T-cell (primary cell): ENCODE data around the gene ALDH5A1. TPM values are rescaled to one million over a fixed set of nuclear protein-coding genes. Genes with fewer than 3 reads are reported as not detected.

Experiments used
- ATAC-seq, 4 experiments: fragments of 200-7000 bp in 3 of 4; fragments of 150-1000 bp in 1 of 4; cut with Tn5 transposase; replicated peaks in 1 of 4; 1 replicate in 3 of 4; 2 replicates in 1 of 4; pipeline ENCODE4 v1.10.0; 2021; ENCODE audit warnings: moderate library complexity in 3 of 4, mild to moderate bottlenecking in 2 of 4, moderate number of reproducible peaks in 1 of 4
- CTCF ChIA-PET, 2 donors: fragments of 300-600 bp; sonication (Branson Sonifier 250); formaldehyde crosslinking; loops; one replicate each; lab custom pipeline; 2022; ENCODE audit warnings: antibody characterized with exemption in 2 of 2; lab: Charles Lee
- POLR2A ChIA-PET, 2 donors: fragments of 300-600 bp; sonication (Branson Sonifier 250); formaldehyde crosslinking; loops; one replicate each; lab custom pipeline; 2022; ENCODE audit warnings: antibody characterized with exemption in 2 of 2; lab: Charles Lee
- DNase-seq, 35 experiments: peaks; one replicate each; pipeline versions ENCODE4 v3.0.0 to v3.0.0-alpha.2; 2013 to 2023
- H3K27ac ChIP-seq: one replicate; pipeline ENCODE4 v1.5.1; 2013; ENCODE audit warnings: low read length
- H3K27me3 ChIP-seq, 2 experiments: replicated peaks in 1 of 2; 1 replicate in 1 of 2; 2 replicates in 1 of 2; pipeline versions ENCODE4 v1.6.1 to v1.7.0; 2013; ENCODE audit warnings: low read length in 1 of 2, mixed read lengths in 1 of 2; ENCODE audit not compliant: control insufficient read depth in 2 of 2, insufficient read depth in 2 of 2; ENCODE audit errors: extremely low read depth in 1 of 2
- H3K36me3 ChIP-seq, 2 donors: 1 replicate in 1 of 2; 2 replicates in 1 of 2; pipeline versions ENCODE4 v1.6.1 to v1.7.0; 2013; ENCODE audit warnings: low read length in 1 of 2; ENCODE audit not compliant: control insufficient read depth in 2 of 2, insufficient read depth in 1 of 2; ENCODE audit errors: extremely low read depth in 1 of 2
- H3K4me1 ChIP-seq, 2 experiments: 1 replicate in 1 of 2; 2 replicates in 1 of 2; pipeline versions ENCODE4 v1.6.1 to v1.7.0; 2013; ENCODE audit warnings: low read length in 2 of 2, mixed read lengths in 1 of 2; ENCODE audit not compliant: insufficient read depth in 2 of 2, control insufficient read depth in 1 of 2; ENCODE audit errors: extremely low read depth in 1 of 2
- H3K4me3 ChIP-seq, 2 donors: 1 replicate in 1 of 2; 2 replicates in 1 of 2; pipeline versions ENCODE4 v1.5.1 to v1.7.0; 2013; ENCODE audit warnings: mild to moderate bottlenecking in 2 of 2, low read length in 1 of 2, moderate library complexity in 1 of 2; ENCODE audit not compliant: control insufficient read depth in 1 of 2; ENCODE audit errors: extremely low read depth in 1 of 2
- H3K9me3 ChIP-seq: 2 replicates; pipeline ENCODE4 v1.7.0; 2013
- H3K27ac Mint-ChIP-seq, 2 donors: one replicate each; pipeline ENCODE4 v1.8.0; 2020 to 2021; ENCODE audit warnings: mild to moderate bottlenecking in 2 of 2, mixed read lengths in 2 of 2
- H3K27me3 Mint-ChIP-seq, 2 donors: one replicate each; pipeline ENCODE4 v1.8.0; 2021 to 2022; ENCODE audit warnings: mixed read lengths in 2 of 2
- H3K36me3 Mint-ChIP-seq: one replicate; pipeline ENCODE4 v1.8.0; 2021; ENCODE audit warnings: mixed read lengths
- H3K4me1 Mint-ChIP-seq, 3 donors: one replicate each; pipeline ENCODE4 v1.8.0; 2020 to 2022; ENCODE audit warnings: mixed read lengths in 3 of 3, mild to moderate bottlenecking in 1 of 3
- H3K4me3 Mint-ChIP-seq, 3 donors: one replicate each; pipeline ENCODE4 v1.8.0; 2020 to 2022; ENCODE audit warnings: mild to moderate bottlenecking in 3 of 3, mixed read lengths in 3 of 3, moderate library complexity in 3 of 3
- H3K9me3 Mint-ChIP-seq, 3 donors: one replicate each; pipeline ENCODE4 v1.8.0; 2020 to 2022; ENCODE audit warnings: mixed read lengths in 3 of 3
- WGBS: methylation state at CpG from one replicate; pipeline ENCODE4 v1.1.5; 2013; ENCODE audit warnings: missing lambda C conversion rate; ENCODE audit not compliant: insufficient coverage; 5-methylcytosine and 5-hydroxymethylcytosine counted together
- total RNA-seq, 35 experiments: library from RNA in 6 of 35; stranded (reverse) in 6 of 35; fragments of 120-200 nt in 1 of 35; gene quantifications; one replicate each; pipeline versions ENCODE4 v1.2.1 to v1.2.4 and lab custom pipeline; 2013 to 2026

The ALDH5A1 gene
- total RNA-seq, 5 donors from 2014 or later (not counting 1 experiment from before 2014, with no cell fraction given) = 4.8 to 15.2 (median 11.7) TPM

DNA sequence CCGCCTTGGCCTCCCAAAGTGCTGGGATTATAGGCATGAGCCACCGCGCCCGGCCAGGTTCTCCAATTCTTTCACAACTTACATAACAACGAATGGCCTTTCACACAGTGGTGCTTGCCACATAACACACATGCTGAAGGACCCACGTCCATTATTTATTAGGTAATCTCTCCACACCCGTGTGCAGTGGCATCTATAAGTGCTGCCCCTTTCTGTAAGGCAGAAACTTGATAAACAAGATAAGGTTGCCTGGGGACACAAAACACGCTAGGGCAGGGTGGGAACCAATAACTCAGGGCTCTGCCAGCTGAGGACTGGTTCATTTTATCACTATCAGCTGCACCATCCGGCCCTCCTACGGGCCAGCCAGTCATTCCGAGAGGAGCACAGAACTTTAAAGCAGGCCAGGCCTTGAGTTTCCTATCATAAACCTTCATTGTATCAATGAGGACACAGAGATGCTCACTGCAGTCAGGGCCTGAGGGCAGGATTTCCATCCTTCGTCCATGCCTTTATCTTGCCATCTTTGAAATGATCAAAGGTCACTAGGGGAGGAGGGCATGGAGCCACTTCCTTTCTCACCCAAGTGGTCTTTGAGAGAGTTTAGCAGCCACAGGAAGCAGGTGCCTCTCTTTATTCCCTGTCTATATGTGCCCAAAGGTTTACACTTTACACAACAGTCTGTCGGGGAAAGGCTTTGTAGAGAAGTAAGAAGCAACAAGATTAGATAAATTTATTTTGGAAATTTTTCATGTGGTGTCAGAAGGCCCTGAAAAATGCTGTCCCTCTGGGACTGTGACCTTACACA is 43.0 kb upstream of the ALDH5A1 start:
- H3K27me3 Mint-ChIP-seq = no peaks in the 10 kb centered on the region
- H3K4me1 Mint-ChIP-seq = no peaks in the 10 kb centered on the region
- H3K27me3 ChIP-seq = no peaks in the 10 kb centered on the region
- ChIA-PET CTCF (interaction anchor here in 1 of 2 donors (0.7 kb wide), 1 partner anchor 49 kb away, joined by 4 read pairs; no protein-coding TSS in a partner anchor), POLR2A (no interaction called here)
- H3K9me3 Mint-ChIP-seq = no peaks in the 10 kb centered on the region
- no peak overlapping the region for H3K27ac Mint-ChIP-seq
- H3K36me3 ChIP-seq = no peaks in the 10 kb centered on the region
- H3K4me3 Mint-ChIP-seq = no peak overlapping the region
- no peaks in the 10 kb centered on the region for H3K9me3 ChIP-seq
- H3K27ac ChIP-seq = no peak overlapping the region
- WGBS = 75% methylated on average over 8 of the region's 13 CpGs
- DNase-seq (no peak), ATAC-seq (no peak)
- no peaks in the 10 kb centered on the region for H3K36me3 Mint-ChIP-seq
- H3K4me3 ChIP-seq = no peak overlapping the region
- no peaks in the 10 kb centered on the region for H3K4me1 ChIP-seq

DNA sequence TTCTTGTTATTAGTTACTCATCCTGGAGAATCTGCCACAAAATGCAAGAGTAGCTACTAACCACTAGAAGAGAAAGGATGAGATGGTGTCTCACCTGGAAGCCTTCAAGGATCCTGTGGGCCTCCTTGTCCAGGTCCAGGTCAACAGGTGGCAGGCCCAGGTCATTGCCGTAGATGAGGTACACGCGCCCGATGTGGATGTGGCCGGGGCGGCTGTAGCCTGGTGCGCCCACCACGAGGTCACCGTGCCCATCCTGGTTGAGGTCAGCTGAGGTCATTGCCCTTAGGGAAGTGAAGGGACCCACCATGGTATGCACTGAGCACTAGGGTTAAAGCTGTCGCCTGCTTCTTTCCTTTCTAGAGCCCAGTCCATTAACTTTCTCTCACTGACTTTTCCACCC is 40.8 kb upstream of the ALDH5A1 start:
- Histone ChIP-seq H3K27me3 (no peaks in the 10 kb centered on the region), H3K36me3 (no peaks in the 10 kb centered on the region), H3K4me1 (no peaks in the 10 kb centered on the region), H3K27ac (no peak overlapping the region), H3K9me3 (no peaks in the 10 kb centered on the region), H3K4me3 (no peak overlapping the region)
- Mint-ChIP-seq H3K27ac (no peak overlapping the region), H3K4me3 (no peak overlapping the region), H3K9me3 (no peaks in the 10 kb centered on the region), H3K36me3 (no peaks in the 10 kb centered on the region), H3K27me3 (no peaks in the 10 kb centered on the region), H3K4me1 (no peaks in the 10 kb centered on the region)
- POLR2A ChIA-PET = no interaction called here
- CTCF ChIA-PET = no interaction called here
- DNase-seq = no peak
- 92% methylated on average over 9 of the region's 10 CpGs for WGBS
- ATAC-seq = no peak

DNA sequence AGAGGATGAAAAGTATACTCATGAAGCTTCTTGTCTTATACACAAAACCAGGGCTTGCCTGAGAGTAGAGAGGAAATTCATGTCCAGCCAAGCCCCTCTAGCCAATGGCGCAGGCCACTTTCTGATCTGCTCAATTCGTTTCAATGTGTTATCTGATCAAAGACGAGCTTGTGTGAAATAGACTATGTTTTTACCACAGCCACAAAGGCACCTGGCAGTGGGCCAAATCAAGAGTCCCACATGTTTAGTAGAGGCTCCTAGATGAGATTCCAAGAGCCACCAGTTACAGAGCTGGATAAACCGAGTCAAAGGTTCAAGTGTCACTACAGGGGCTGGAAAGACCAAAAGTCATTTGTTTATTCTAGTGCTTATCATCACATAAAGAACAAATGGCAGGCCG is 40.3 kb upstream of the ALDH5A1 start:
- Mint-ChIP-seq H3K36me3 (no peaks in the 10 kb centered on the region), H3K27ac (no peak overlapping the region), H3K4me1 (no peaks in the 10 kb centered on the region), H3K27me3 (no peaks in the 10 kb centered on the region), H3K9me3 (no peaks in the 10 kb centered on the region), H3K4me3 (no peak overlapping the region)
- POLR2A ChIA-PET = no interaction called here
- H3K36me3 ChIP-seq = no peaks in the 10 kb centered on the region
- CTCF ChIA-PET = no interaction called here
- WGBS = 62% methylated on average over 5 of the region's 5 CpGs
- no peak overlapping the region for H3K4me3 ChIP-seq
- no peaks in the 10 kb centered on the region for H3K9me3 ChIP-seq
- H3K27ac ChIP-seq = no peak overlapping the region
- H3K4me1 ChIP-seq = no peaks in the 10 kb centered on the region
- DNase-seq = no peak
- H3K27me3 ChIP-seq = no peaks in the 10 kb centered on the region
- no peak for ATAC-seq

DNA sequence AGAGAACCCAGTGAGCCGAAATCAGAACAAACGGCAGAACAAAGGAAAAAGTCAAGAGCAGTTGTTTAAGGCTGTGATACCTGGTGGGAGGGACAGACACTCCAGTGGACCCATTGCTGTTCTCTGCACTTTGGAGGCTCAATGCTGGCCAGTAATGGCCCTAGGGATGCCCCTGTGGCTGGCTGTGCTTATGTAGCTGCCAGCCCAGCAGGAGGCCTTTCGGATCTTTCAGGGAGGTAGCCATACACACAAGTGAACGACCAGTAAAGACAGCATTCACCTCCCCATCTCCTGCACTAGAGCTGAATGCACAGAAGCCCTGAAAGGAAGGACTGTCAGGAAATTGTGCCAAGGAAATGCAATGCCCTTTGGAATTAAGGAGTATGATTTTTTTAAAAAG is 39.7 kb upstream of the ALDH5A1 start:
- ChIA-PET CTCF (no interaction called here), POLR2A (no interaction called here)
- Mint-ChIP-seq H3K4me3 (no peak overlapping the region), H3K27me3 (no peaks in the 10 kb centered on the region), H3K4me1 (no peaks in the 10 kb centered on the region), H3K9me3 (no peaks in the 10 kb centered on the region), H3K27ac (no peak overlapping the region), H3K36me3 (no peaks in the 10 kb centered on the region)
- Histone ChIP-seq H3K4me3 (no peak overlapping the region), H3K27me3 (no peaks in the 10 kb centered on the region), H3K9me3 (no peaks in the 10 kb centered on the region), H3K36me3 (no peaks in the 10 kb centered on the region), H3K4me1 (no peaks in the 10 kb centered on the region), H3K27ac (no peak overlapping the region)
- ATAC-seq = no peak
- DNase-seq = no peak
- 95% methylated on average over 2 of the region's 4 CpGs for whole genome bisulfite sequencing

DNA sequence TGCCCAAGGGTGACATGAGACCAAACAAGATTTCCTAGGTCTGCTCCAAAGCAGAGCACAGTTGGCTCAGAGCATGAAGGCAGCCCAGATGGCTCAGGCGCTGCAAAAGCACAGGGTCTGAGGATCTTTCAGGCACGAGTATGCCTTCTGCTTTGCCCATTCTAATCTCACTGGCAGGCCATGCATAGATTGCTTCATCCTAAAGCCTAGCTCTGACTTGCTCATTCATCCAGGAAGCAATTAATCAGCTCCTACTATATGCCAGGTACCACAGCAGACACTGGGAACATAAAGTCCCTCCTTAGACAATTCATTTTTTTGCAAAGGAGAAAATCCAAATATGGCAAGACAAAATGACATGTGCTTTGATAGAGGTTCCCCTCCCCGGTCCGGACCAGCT is 36.6 kb upstream of the ALDH5A1 start:
- Histone ChIP-seq H3K27ac (no peak overlapping the region), H3K27me3 (no peaks in the 10 kb centered on the region), H3K4me3 (no peak overlapping the region), H3K4me1 (no peaks in the 10 kb centered on the region), H3K9me3 (no peaks in the 10 kb centered on the region), H3K36me3 (no peaks in the 10 kb centered on the region)
- CTCF ChIA-PET = interaction anchor here in 1 of 2 donors (0.5 kb wide), 1 partner anchor 791 kb away, joined by 3 read pairs; no protein-coding TSS in a partner anchor
- Mint-ChIP-seq H3K4me3 (no peak overlapping the region), H3K27ac (no peak overlapping the region), H3K9me3 (no peaks in the 10 kb centered on the region), H3K36me3 (no peaks in the 10 kb centered on the region), H3K27me3 (no peaks in the 10 kb centered on the region), H3K4me1 (no peaks in the 10 kb centered on the region)
- DNase-seq (no peak), ATAC-seq (no peak)
- WGBS = 75% methylated on average over 3 of the region's 4 CpGs
- POLR2A ChIA-PET = no interaction called here

DNA sequence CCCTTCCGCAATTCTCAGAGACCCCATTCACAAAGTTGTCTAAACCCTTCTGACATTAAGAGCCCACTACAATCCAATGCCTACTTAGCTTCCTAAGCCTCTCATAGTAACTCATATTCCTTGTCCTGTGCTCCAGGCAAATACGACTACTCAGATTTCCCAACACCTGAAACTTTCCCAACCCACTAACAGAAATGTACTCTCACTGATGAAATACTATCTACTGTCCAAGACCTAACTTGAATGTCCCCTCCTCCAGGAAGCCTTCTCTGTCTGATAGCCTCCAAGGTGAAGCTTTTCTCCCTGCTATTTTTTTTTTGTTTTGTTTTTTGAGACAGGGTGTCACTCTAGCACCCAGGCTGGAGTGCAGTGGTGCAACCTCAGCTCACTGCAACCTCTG is 35.8 kb upstream of the ALDH5A1 start:
- ATAC-seq = no peak

More for the DNA sequence above, 35.8 kb upstream of the ALDH5A1 start:
- Mint-ChIP-seq H3K27ac (no peak overlapping the region), H3K27me3 (no peaks in the 10 kb centered on the region), H3K4me3 (no peak overlapping the region), H3K9me3 (no peaks in the 10 kb centered on the region), H3K4me1 (no peaks in the 10 kb centered on the region), H3K36me3 (no peaks in the 10 kb centered on the region)
- ChIA-PET POLR2A (no interaction called here), CTCF (interaction anchor here (0.5 kb wide), 2 partner anchors 126 to 790 kb away, joined by 3 read pairs; no protein-coding TSS in a partner anchor)
- no peak for DNase-seq
- no peaks in the 10 kb centered on the region for H3K9me3 ChIP-seq
- H3K27ac ChIP-seq = no peak overlapping the region
- no peak overlapping the region for H3K4me3 ChIP-seq
- WGBS = 95% methylated on average over 2 of the region's 2 CpGs
- H3K27me3 ChIP-seq = no peaks in the 10 kb centered on the region
- no peaks in the 10 kb centered on the region for H3K36me3 ChIP-seq
- H3K4me1 ChIP-seq = no peaks in the 10 kb centered on the region
